NCI-H460 (cell line): Measurements from ENCODE around the gene DIRAS3. TPM values are rescaled to one million over a fixed set of nuclear protein-coding genes. Genes with fewer than 3 reads are reported as not detected.
"Not testable (repeated sequence)": the region's sequence is repeated elsewhere in the genome, so short reads cannot be mapped to it uniquely, and the experiment has no call there.

Experiments used
- DNase-seq: peaks from one replicate; pipeline ENCODE4 v3.0.0-alpha.2; 2016; ENCODE audit warnings: low read depth; ENCODE audit errors: extremely low read depth
- total RNA-seq: library from RNA; depleted of rRNA; stranded (reverse); fragments of >200 nt; shearing (Covaris generic); gene quantifications from 2 replicates; pipeline ENCODE4 v1.2.3, GENCODE V29; 2014; rRNA removed

The DIRAS3 gene
- total RNA-seq, 1 experiment from 2014 or later = not detected

GRCh38 chr1:68028566-68028965, 21.9 kb downstream of the DIRAS3 start:
- DNase-seq = no peak

GRCh38 chr1:68024635-68025338, 25.6 kb downstream of the DIRAS3 start:
- no peak for DNase-seq

GRCh38 chr1:68016381-68016780, 34.0 kb downstream of the DIRAS3 start:
- DNase-seq = no peak

DNA sequence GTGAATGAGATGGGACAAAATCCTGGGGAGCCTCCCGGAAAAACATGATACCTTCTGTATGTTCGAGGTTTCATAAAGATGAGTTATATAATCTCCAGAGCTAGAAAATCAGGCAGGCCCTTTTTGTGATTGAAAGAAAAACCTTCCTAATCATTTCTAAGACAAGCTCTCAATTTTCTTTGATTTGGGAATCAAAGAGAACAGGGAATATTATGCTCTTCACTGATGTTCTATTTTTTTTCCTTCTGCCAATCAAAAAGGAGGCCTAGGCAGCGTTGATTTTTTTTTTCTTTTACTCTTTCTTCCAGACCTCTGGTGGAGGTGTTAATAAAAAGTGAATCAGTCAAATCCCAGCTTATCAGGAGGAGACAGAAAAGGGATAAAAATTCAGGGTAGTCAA, 34.5 kb downstream of the DIRAS3 start:
- DNase-seq = no peak

DNA sequence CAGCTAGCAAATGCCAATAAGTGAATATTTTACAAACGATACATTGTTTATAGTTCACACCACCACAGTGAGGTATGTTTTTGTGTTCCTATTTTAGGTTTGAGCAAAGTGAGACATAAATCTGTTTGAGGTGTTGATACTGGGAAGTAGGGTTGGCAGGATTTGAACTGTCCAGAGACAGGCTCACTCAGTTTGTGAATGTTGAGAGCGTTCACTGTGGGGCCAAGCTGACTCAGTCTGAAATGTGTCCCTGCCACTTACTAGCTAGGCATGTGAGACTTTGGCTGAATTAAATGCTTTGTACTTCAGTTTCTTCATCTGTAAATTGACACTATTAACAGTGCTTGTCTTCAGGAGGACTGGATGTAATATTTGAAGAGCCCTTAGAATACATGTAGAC, 35.1 kb downstream of the DIRAS3 start:
- DNase-seq = no peak

GRCh38 chr1:68013351-68013750, 37.1 kb downstream of the DIRAS3 start:
- no peak for DNase-seq

DNA sequence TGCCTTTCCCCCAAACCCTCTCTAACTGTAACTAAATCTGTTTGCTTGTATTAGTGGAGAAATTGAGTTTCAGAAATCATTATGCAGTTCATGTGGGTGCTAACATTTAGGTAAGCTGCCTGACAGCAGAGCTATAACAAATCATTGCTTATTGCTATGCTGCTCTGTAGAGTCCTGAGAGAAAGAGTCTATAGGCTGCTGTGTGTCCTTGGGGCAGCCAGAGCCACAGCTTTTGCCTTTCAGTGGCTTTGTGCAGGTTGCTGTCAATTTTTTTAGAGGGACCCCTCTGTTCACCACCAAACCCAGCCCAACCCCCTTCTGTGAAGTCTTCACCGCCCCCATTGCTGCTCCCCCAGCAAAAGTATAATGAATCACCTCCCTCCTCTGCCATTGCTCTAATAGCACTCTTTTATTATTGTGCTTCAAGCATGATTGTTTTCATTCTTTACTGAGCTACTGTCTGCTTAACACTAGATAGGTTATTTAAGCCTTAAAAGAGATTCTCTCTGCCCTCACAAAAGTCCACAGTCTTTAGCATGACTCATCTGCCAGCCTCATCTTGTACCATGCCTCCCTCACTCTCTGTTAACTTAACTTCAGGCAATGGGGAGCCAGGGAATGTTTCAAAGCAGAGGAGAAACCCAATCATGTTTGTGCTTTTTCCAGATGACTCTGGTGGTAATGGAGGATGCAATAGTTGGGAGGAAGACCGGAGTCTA, 38.6 kb downstream of the DIRAS3 start:
- no peak for DNase-seq

GRCh38 chr1:68010543-68010942, 39.9 kb downstream of the DIRAS3 start:
- DNase-seq = no peak

GRCh38 chr1:68010090-68010489, 40.3 kb downstream of the DIRAS3 start:
- no peak for DNase-seq

DNA sequence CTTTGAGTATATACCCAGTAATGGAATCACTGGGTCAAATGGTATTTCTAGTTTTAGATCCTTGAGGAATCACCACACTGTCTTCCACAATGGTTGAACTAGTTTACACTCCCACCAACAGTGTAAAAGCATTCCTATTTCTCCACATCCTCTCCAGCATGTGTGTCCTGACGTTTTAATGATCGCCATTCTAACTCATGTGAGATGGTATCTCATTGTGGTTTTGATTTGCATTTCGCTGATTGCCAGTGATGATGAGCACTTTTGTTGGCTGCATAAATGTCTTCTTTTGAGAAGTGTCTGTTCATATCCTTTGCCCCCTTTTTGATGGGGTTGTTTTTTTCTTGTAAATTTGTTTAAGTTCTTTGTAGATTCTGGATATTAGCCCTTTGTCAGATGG, 46.8 kb downstream of the DIRAS3 start:
- DNase-seq = not testable (repeated sequence)

DNA sequence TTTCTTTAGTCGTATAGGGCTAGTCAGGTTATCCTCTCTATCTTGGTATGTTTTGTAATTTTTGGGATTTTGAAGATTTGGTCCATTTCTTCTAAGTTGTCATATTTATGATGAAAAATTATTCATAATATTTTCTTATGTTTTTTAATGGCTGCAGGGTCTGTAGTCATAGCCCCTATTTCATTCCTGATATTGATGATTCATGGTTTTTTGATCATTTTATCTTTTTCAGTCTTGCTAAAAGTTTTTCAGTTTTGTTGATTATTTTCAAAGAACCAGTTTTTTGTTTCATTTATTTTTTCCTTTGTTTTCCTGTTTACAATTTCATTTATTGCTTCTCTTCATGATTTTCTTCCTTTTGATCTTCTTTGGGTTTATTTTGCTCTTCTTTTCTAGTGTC, 50.2 kb downstream of the DIRAS3 start:
- no peak for DNase-seq

DNA sequence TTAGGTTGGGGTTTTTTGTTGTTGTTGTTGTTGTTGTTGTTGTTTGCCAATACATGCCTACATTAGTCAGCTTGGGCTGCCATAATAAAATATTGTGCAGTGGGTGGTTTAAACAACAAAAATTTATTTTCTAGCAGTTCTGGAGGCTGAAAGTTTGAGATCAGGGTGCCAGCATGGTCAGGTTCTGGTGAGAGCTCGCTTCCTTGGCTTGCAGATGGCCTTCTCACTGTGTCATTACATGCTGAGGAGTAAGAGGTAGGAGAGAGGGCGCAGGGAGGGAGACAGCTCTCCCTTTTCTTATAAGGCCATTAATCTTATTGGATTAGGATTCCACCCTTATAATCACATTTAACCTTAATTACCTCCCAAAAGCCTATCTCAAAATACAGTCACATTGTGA, 52.7 kb downstream of the DIRAS3 start:
- DNase-seq = no peak

Other genes with a start within 250 kb of the DIRAS3 start
- 267 and 272 TPM in 2 replicates for gene GNG12, start 217.2 kb downstream of the DIRAS3 start, total RNA-seq
- 21.7 and 27.3 TPM in 2 replicates for gene WLS, start 181.9 kb upstream of the DIRAS3 start, total RNA-seq